Spleen (tissue), 11 donors: ENCODE measurements around the gene CA9. TPM values are rescaled to one million over a fixed set of nuclear protein-coding genes. Genes with fewer than 3 reads are reported as not detected.
A peak's percentile ranks its signal among the peaks of the same experiment; 100 is the strongest.

Experiments used
- DNase-seq: peaks from one replicate; pipeline ENCODE4 v3.0.0-alpha.2; 2020
- H3K27ac ChIP-seq, 8 donors: fragments of 200-600 bp; sonication (generic) in 7 of 8; 1 replicate in 4 of 8; 2 replicates in 4 of 8; pipeline versions ENCODE4 v1.5.0 to v1.8.0; 2016 to 2021; ENCODE audit warnings: inconsistent platforms in 4 of 8, mild to moderate bottlenecking in 4 of 8, moderate library complexity in 1 of 8
- H3K27me3 ChIP-seq, 7 donors: fragments of 200-600 bp; sonication (generic) in 6 of 7; replicated peaks in 1 of 7; 1 replicate in 4 of 7; 2 replicates in 3 of 7; pipeline versions ENCODE4 v1.5.0 to v1.8.0; 2016 to 2021; ENCODE audit warnings: inconsistent platforms in 3 of 7, mild to moderate bottlenecking in 1 of 7
- H3K36me3 ChIP-seq, 6 donors: fragments of 200-600 bp; sonication (generic) in 5 of 6; 1 replicate in 4 of 6; 2 replicates in 2 of 6; pipeline versions ENCODE4 v1.5.0 to v1.8.0; 2016 to 2021; ENCODE audit warnings: inconsistent platforms in 2 of 6
- H3K4me1 ChIP-seq, 6 donors: fragments of 200-600 bp; sonication (generic) in 5 of 6; 1 replicate in 3 of 6; 2 replicates in 3 of 6; pipeline versions ENCODE4 v1.5.0 to v1.8.0; 2016 to 2021; ENCODE audit warnings: inconsistent platforms in 3 of 6
- H3K4me3 ChIP-seq, 8 donors: fragments of 200-600 bp; sonication (generic) in 7 of 8; 1 replicate in 4 of 8; 2 replicates in 4 of 8; pipeline versions ENCODE4 v1.5.0 to v1.8.0; 2016 to 2021; ENCODE audit warnings: inconsistent platforms in 4 of 8, mild to moderate bottlenecking in 4 of 8, moderate library complexity in 2 of 8
- H3K9me3 ChIP-seq, 8 donors: fragments of 200-600 bp; sonication (generic) in 7 of 8; 1 replicate in 4 of 8; 2 replicates in 4 of 8; pipeline versions ENCODE4 v1.5.0 to v1.8.0; 2016 to 2021; ENCODE audit warnings: inconsistent platforms in 4 of 8
- CTCF ChIP-seq, 11 experiments: fragments of 200-600 bp in 7 of 11; fragments of 450-650 bp in 4 of 11; sonication (generic) in 4 of 11; IDR thresholded peaks in 8 of 11; conservative IDR thresholded peaks in 3 of 11; 1 replicate in 7 of 11; 2 replicates in 4 of 11; pipeline versions ENCODE4 v1.4.0 to v1.8.0; 2016 to 2021; ENCODE audit warnings: antibody characterized with exemption in 11 of 11, inconsistent platforms in 4 of 11, mild to moderate bottlenecking in 1 of 11
- POLR2A ChIP-seq, 3 donors: fragments of 450-650 bp; IDR thresholded peaks; one replicate each; pipeline ENCODE4 v1.5.1; 2017; ENCODE audit warnings: antibody characterized with exemption in 3 of 3, mild to moderate bottlenecking in 1 of 3
- POLR2AphosphoS5 ChIP-seq, 3 donors: sonication (generic); formaldehyde crosslinking; IDR thresholded peaks; one replicate each; pipeline ENCODE4 v1.5.1; 2017; ENCODE audit warnings: antibody characterized with exemption in 3 of 3
- WGBS, 5 donors: extraction: QIAGEN DNeasy Blood & Tissue Kit in 3 of 5; methylation state at CpG; one replicate each; pipeline versions ENCODE4 v1.1.5 to v1.1.7; 2013 to 2018; 5-methylcytosine and 5-hydroxymethylcytosine counted together
- intact Hi-C: fragments of 100-400 bp; cut with DNase I; formaldehyde crosslinking; loops from one replicate; pipeline ENCODE4 v1.15.0; 2023; ENCODE audit warnings: low total_unique reads
- polyA plus RNA-seq, 3 donors: library from polyadenylated mRNA; stranded (reverse); fragments of 200-250 nt; gene quantifications; one replicate each; pipeline ENCODE4 v1.2.1, GENCODE V29; 2013
- total RNA-seq, 7 donors: library from RNA; depleted of rRNA in 3 of 7; stranded (reverse); fragments of >200 nt in 3 of 7; fragmentation: NEBNext Ultra II Directional in 4 of 7; extraction: Animal tissue kit (Norgen Biotek cat#: 25700) in 4 of 7; gene quantifications; one replicate each; pipeline versions ENCODE4 v1.1.0 to v1.2.1, GENCODE V29; 2016 to 2021
- donor health status: healthy with polysubstance abuse.
- donor health status: DM: no; HTN: no; CAD: no; lungs with moderate emphysema.
- donor health status: DM: no; HTN: no; CAD: no.
- donor health status: Bipolar disorder and iron deficiency.
- donor health status: healthy.
- donor health status: DM: no; HTN: no; CAD: no.
- donor health status: DM: yes; HTN: yes; CAD: no.

The CA9 gene
- total and polyA plus RNA-seq, 10 donors: 0.26 to 0.30 TPM; not detected in 8

GRCh38 chr9:35674025-35674361 is 265 bp downstream of the CA9 start:
- Histone ChIP-seq H3K4me3 (no peak overlapping the region), H3K27ac (no peak overlapping the region), H3K4me1 (peaks cover 0 to 18% (median 14%) of the 10 kb centered on the region in 6 donors), H3K36me3 (no peaks in the 10 kb centered on the region), H3K9me3 (no peaks in the 10 kb centered on the region), H3K27me3 (peaks cover 0 to 17% (median 4%) of the 10 kb centered on the region in 7 donors)
- intact Hi-C loops: no loop called here
- DNase-seq: no peak
- WGBS, 5 donors: 75 to 93% (median 89%) methylated on average over 3 of the region's 3 CpGs
- no peak for TF ChIP-seq POLR2A (IDR thresholded peaks at IDR 0.05)
- no peak for TF ChIP-seq CTCF (IDR thresholded peaks at IDR 0.05 in 8 of 11, conservative IDR thresholded peaks at IDR 0.05 in 3 of 11)
- no peak for TF ChIP-seq POLR2AphosphoS5 (IDR thresholded peaks at IDR 0.05)

- intact Hi-C loops: no loop called here
- no peaks in the 10 kb centered on the region for H3K9me3 ChIP-seq
- H3K36me3 ChIP-seq: no peaks in the 10 kb centered on the region
- H3K27me3 ChIP-seq: peaks cover 0 to 17% (median 4%) of the 10 kb centered on the region in 7 donors
- H3K4me3 ChIP-seq: peak overlapping the region in 6 of 8 donors; percentile 31 to 72 (median 46)
- TF ChIP-seq POLR2AphosphoS5 (IDR thresholded peaks at IDR 0.05) (no peak), POLR2A (IDR thresholded peaks at IDR 0.05) (no peak), CTCF (IDR thresholded peaks at IDR 0.05 in 8 of 11, conservative IDR thresholded peaks at IDR 0.05 in 3 of 11) (no peak)
- no peak overlapping the region for H3K27ac ChIP-seq
- H3K4me1 ChIP-seq: peaks cover 0 to 18% (median 14%) of the 10 kb centered on the region in 6 donors
- no peak for DNase-seq
- 43 to 52% (median 51%) methylated on average over 11 to 13 of the region's 13 CpGs for WGBS, 5 donors
These were observed 1.5 kb downstream of the CA9 start for GRCh38 chr9:35675204-35675603.

GRCh38 chr9:35675732-35676392 is 2.1 kb downstream of the CA9 start:
- Histone ChIP-seq H3K36me3 (no peaks in the 10 kb centered on the region), H3K4me3 (peak overlapping the region; percentile 31 to 72 (median 46)), H3K4me1 (peaks cover 0 to 24% (median 16%) of the 10 kb centered on the region in 6 donors), H3K27ac (no peak overlapping the region), H3K9me3 (no peaks in the 10 kb centered on the region), H3K27me3 (peaks cover 0 to 17% (median 4%) of the 10 kb centered on the region in 7 donors)
- intact Hi-C loops: no loop called here
- 9 to 14% (median 10%) methylated on average over 22 to 51 of the region's 51 CpGs for WGBS, 5 donors
- peak; percentile 82 for DNase-seq
- TF ChIP-seq POLR2A (IDR thresholded peaks at IDR 0.05): no peak
- TF ChIP-seq CTCF (IDR thresholded peaks at IDR 0.05 in 8 of 11, conservative IDR thresholded peaks at IDR 0.05 in 3 of 11): peak in 1 of 11 experiments; percentile 15
- TF ChIP-seq POLR2AphosphoS5 (IDR thresholded peaks at IDR 0.05): peak in 2 of 3 donors; percentile 32 to 50

DNA sequence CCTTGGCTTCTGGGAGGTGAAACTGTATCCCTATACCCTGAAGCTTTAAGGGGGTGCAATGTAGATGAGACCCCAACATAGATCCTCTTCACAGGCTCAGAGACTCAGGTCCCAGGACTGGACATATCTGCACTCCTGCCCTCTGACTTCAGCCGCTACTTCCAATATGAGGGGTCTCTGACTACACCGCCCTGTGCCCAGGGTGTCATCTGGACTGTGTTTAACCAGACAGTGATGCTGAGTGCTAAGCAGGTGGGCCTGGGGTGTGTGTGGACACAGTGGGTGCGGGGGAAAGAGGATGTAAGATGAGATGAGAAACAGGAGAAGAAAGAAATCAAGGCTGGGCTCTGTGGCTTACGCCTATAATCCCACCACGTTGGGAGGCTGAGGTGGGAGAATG is 5.4 kb downstream of the CA9 start:
- Histone ChIP-seq H3K36me3 (peaks cover 0 to 24% (median 2%) of the 10 kb centered on the region in 6 donors), H3K4me3 (no peak overlapping the region), H3K27me3 (peaks cover 0 to 17% (median 4%) of the 10 kb centered on the region in 7 donors), H3K9me3 (no peaks in the 10 kb centered on the region), H3K4me1 (peaks cover 0 to 26% (median 16%) of the 10 kb centered on the region in 6 donors), H3K27ac (no peak overlapping the region)
- intact Hi-C loops: no loop called here
- peak; percentile 46 for DNase-seq
- TF ChIP-seq CTCF (IDR thresholded peaks at IDR 0.05 in 8 of 11, conservative IDR thresholded peaks at IDR 0.05 in 3 of 11): no peak
- TF ChIP-seq POLR2AphosphoS5 (IDR thresholded peaks at IDR 0.05): no peak
- no peak for TF ChIP-seq POLR2A (IDR thresholded peaks at IDR 0.05)
- 89 to 95% (median 93%) methylated on average over 5 of the region's 5 CpGs for WGBS, 5 donors
